CD8-positive, alpha-beta memory T cell (primary cell): ENCODE results near the gene TMEM63A. TPM values are rescaled to one million over a fixed set of nuclear protein-coding genes. Genes with fewer than 3 reads are reported as not detected.
A peak's percentile ranks its signal among the peaks of the same experiment; 100 is the strongest.

ENCODE experiments used
- CTCF ChIA-PET: fragments of 350-600 bp; sonication (Branson Sonifier 250); formaldehyde crosslinking; loops from one replicate; lab custom pipeline; 2021; ENCODE audit warnings: antibody characterized with exemption; lab: Charles Lee
- POLR2A ChIA-PET: fragments of 350-600 bp; sonication (Branson Sonifier 250); formaldehyde crosslinking; loops from one replicate; lab custom pipeline; 2021; ENCODE audit warnings: antibody characterized with exemption; lab: Charles Lee
- DNase-seq, 5 donors: peaks; one replicate each; pipeline versions ENCODE4 v3.0.0 to v3.0.0-alpha.2; 2020 to 2022; ENCODE audit warnings: mixed read lengths in 1 of 5
- H3K27ac ChIP-seq: one replicate; pipeline ENCODE4 v1.7.0; 2013; ENCODE audit warnings: low read depth, mild to moderate bottlenecking, low read length, moderate library complexity
- H3K27me3 ChIP-seq: 2 replicates; pipeline ENCODE4 v1.7.0; 2013; ENCODE audit warnings: low read length, mild to moderate bottlenecking; ENCODE audit not compliant: insufficient read depth, poor library complexity, severe bottlenecking
- H3K36me3 ChIP-seq: 2 replicates; pipeline ENCODE4 v1.7.0; 2013; ENCODE audit warnings: mild to moderate bottlenecking, low read length, moderate library complexity; ENCODE audit not compliant: insufficient read depth
- H3K4me1 ChIP-seq: 2 replicates; pipeline ENCODE4 v1.7.0; 2013; ENCODE audit warnings: mild to moderate bottlenecking, low read length, moderate library complexity; ENCODE audit not compliant: insufficient read depth
- H3K4me3 ChIP-seq: 2 replicates; pipeline ENCODE4 v1.7.0; 2013; ENCODE audit warnings: mild to moderate bottlenecking, low read length
- H3K9me3 ChIP-seq: 2 replicates; pipeline ENCODE4 v1.7.0; 2013; ENCODE audit warnings: mild to moderate bottlenecking, low read length
- H3K27ac Mint-ChIP-seq, 8 donors: one replicate each; pipeline ENCODE4 v1.8.0; 2020 to 2021; ENCODE audit warnings: mixed read lengths in 8 of 8, mild to moderate bottlenecking in 6 of 8, inconsistent platforms in 3 of 8, moderate library complexity in 3 of 8
- H3K27me3 Mint-ChIP-seq, 2 donors: one replicate each; pipeline ENCODE4 v1.8.0; 2020 to 2021; ENCODE audit warnings: mixed read lengths in 2 of 2, mild to moderate bottlenecking in 1 of 2, moderate library complexity in 1 of 2
- H3K36me3 Mint-ChIP-seq, 3 donors: one replicate each; pipeline ENCODE4 v1.8.0; 2020 to 2021; ENCODE audit warnings: mixed read lengths in 3 of 3, inconsistent platforms in 1 of 3, mild to moderate bottlenecking in 1 of 3
- H3K4me1 Mint-ChIP-seq, 3 donors: one replicate each; pipeline ENCODE4 v1.8.0; 2020 to 2021; ENCODE audit warnings: mixed read lengths in 3 of 3, inconsistent platforms in 1 of 3, mild to moderate bottlenecking in 1 of 3
- H3K4me3 Mint-ChIP-seq, 7 donors: one replicate each; pipeline ENCODE4 v1.8.0; 2020 to 2021; ENCODE audit warnings: mixed read lengths in 7 of 7, mild to moderate bottlenecking in 6 of 7, moderate library complexity in 4 of 7, inconsistent platforms in 2 of 7
- H3K9me3 Mint-ChIP-seq, 5 donors: one replicate each; pipeline ENCODE4 v1.8.0; 2020 to 2022; ENCODE audit warnings: mixed read lengths in 5 of 5, mild to moderate bottlenecking in 3 of 5, moderate library complexity in 2 of 5, inconsistent platforms in 1 of 5
- polyA plus RNA-seq: library from polyadenylated mRNA; unstranded; fragments of 300-500 nt; fragmentation: Illumina TruSeq; gene quantifications from one replicate; pipeline ENCODE4 v1.2.3, GENCODE V29; 2021
- total RNA-seq, 2 experiments: library from RNA; stranded (reverse); gene quantifications; one replicate each; pipeline ENCODE4 v1.2.3, GENCODE V29; 2021

The TMEM63A gene
- total and polyA plus RNA-seq, 3 experiments from 2014 or later, result 50.6 to 55.5 (median 51.4) TPM

DNA sequence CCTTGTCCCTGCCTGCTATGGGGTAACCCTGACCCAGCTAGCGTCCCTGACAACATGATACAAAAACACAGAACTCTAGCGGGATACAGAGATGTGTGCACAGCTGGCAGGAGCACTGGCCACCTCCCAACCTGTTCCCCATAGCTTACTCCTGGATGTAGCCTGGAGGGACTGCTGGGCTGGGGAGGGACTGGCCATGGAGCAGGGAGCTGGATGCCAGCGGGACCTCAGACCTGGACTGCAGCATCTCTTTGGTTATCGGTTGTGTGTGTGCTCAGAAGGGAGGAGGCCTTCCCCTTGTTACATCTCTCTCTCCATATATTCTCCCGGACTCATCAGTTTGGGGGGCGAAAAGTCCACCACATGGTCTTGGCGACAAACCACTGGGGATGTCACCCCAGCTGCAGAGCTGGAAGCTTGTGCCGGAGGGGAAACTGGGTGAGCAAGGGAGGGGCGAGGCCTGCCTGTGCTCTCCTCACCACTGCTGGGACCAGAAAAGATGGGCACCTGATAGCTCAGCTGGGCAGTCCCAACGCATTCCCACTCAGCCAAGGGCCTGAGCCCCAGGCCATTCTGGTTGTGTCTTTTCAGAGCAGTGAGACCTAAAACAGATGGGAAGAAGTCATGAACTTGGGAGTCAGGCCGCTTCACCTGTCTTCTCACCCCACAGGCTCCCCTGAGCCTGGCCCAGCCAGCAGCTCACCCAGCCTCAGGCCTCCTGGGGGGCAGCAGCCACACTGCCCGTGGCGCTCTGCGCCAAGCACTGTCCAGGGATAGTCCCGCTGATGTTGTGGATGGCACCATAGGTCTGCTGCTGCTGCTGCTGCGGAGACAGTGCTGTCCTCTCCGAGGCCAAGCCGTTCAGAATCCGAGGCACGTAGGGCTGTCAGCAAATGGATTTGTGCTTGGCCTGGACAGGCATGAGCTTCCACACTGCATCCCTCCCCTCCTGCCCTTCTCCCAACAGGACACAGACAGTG, 35.6 kb downstream of the TMEM63A start:
- CTCF ChIA-PET, result interaction anchor here (1.0 to 1.4 kb wide), 4 partner anchors 13 to 372 kb away, joined by 3 to 5 read pairs (median 4); partner anchors contain the start of gene TMEM63A
- no peaks in the 10 kb centered on the region for H3K27me3 Mint-ChIP-seq
- DNase-seq, result no peak
- H3K9me3 ChIP-seq, result no peaks in the 10 kb centered on the region
- peaks cover under 1 to 51% (median 6%) of the 10 kb centered on the region in 3 donors for H3K36me3 Mint-ChIP-seq
- peaks cover 46% of the 10 kb centered on the region for H3K4me1 ChIP-seq
- H3K4me1 Mint-ChIP-seq, result peaks cover 52 to 80% (median 74%) of the 10 kb centered on the region in 3 donors
- H3K4me3 ChIP-seq, result no peak overlapping the region
- no peak overlapping the region for H3K4me3 Mint-ChIP-seq
- peaks cover 13% of the 10 kb centered on the region for H3K36me3 ChIP-seq
- H3K27me3 ChIP-seq, result no peaks in the 10 kb centered on the region
- H3K9me3 Mint-ChIP-seq, result no peaks in the 10 kb centered on the region
- peak overlapping the region; percentile 68 to 98 (median 92) for H3K27ac Mint-ChIP-seq
- no peak overlapping the region for H3K27ac ChIP-seq
- POLR2A ChIA-PET, result no interaction called here

DNA sequence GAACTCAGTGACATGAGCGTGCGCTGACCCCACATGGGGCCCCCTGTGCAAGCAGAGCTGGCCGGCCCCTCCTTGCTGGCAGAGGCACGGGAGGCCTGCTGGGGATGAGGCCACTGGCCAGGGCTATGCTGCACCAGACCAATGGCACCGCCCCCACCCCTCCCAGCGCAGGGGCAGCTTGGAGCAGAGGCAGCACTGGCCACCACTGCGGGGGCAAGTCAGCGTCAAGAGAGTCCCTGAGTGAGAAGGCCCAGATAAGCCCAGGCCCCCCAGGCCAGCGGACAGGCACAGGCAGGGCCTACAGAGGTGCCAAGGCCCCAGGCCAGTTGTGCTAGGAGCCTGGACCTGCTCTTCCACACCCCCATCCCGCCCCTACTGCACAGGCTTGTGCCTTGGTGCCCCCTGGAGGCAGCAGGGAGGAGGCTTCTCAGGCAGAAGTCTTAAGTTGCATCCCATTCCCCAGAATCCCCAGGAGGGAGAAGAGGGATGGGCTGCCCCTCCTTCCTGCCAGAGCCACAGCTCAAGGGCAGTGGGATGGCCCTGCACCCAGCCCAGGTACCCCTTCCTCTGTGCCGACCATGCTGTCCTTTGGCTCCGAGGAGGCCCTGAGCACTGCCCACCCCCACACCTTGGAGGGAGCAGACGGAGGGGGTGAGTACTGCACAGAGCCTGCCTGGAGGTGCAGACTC, 36.5 kb downstream of the TMEM63A start:
- POLR2A ChIA-PET, result interaction anchor here (0.6 to 1.0 kb wide), 2 partner anchors 11 to 68 kb away, joined by 3 to 4 read pairs; partner anchors contain the start of gene SRP9
- no peak overlapping the region for H3K27ac ChIP-seq
- CTCF ChIA-PET, result interaction anchor here (0.7 to 1.4 kb wide), 6 partner anchors 8 to 371 kb away, joined by 3 to 5 read pairs (median 4); partner anchors contain the start of gene TMEM63A
- no peak for DNase-seq
- peaks cover 52 to 78% (median 72%) of the 10 kb centered on the region in 3 donors for H3K4me1 Mint-ChIP-seq
- H3K27me3 ChIP-seq, result no peaks in the 10 kb centered on the region
- no peaks in the 10 kb centered on the region for H3K27me3 Mint-ChIP-seq
- no peaks in the 10 kb centered on the region for H3K9me3 Mint-ChIP-seq
- H3K27ac Mint-ChIP-seq, result peak overlapping the region in 4 of 8 donors; percentile 33 to 84 (median 74)
- H3K4me3 ChIP-seq, result no peak overlapping the region
- no peak overlapping the region for H3K4me3 Mint-ChIP-seq
- H3K36me3 Mint-ChIP-seq, result peaks cover 0 to 46% (median 6%) of the 10 kb centered on the region in 3 donors
- H3K36me3 ChIP-seq, result peaks cover 12% of the 10 kb centered on the region
- peaks cover 45% of the 10 kb centered on the region for H3K4me1 ChIP-seq
- no peaks in the 10 kb centered on the region for H3K9me3 ChIP-seq

DNA sequence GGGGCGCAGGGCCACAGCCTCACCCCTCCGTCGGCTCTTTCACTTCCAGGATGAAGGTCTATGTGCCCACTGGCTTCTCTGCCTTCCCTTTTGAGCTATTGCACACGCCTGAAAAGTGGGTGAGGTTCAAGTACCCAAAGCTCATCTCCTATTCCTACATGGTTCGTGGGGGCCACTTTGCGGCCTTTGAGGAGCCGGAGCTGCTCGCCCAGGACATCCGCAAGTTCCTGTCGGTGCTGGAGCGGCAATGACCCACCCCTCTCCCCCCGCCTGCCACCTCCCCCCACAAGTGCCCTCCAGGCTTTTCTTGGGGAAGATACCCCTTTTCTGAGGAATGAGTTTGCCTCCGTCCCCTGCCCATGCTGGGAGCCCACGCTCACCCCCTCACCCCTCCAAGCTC, 37.1 kb downstream of the TMEM63A start:
- ChIA-PET CTCF (interaction anchor here (0.7 to 1.1 kb wide), 2 partner anchors 8 to 17 kb away, joined by 3 read pairs; no protein-coding TSS in a partner anchor), POLR2A (interaction anchor here (0.6 to 1.0 kb wide), 2 partner anchors 11 to 68 kb away, joined by 3 to 4 read pairs; partner anchors contain the start of gene SRP9)
- no peaks in the 10 kb centered on the region for H3K27me3 ChIP-seq
- Mint-ChIP-seq H3K4me1 (peaks cover 51 to 77% (median 69%) of the 10 kb centered on the region in 3 donors), H3K36me3 (peaks cover 0 to 42% (median 6%) of the 10 kb centered on the region in 3 donors), H3K27me3 (no peaks in the 10 kb centered on the region), H3K27ac (no peak overlapping the region), H3K9me3 (no peaks in the 10 kb centered on the region), H3K4me3 (no peak overlapping the region)
- H3K4me3 ChIP-seq, result no peak overlapping the region
- DNase-seq, result no peak
- H3K9me3 ChIP-seq, result no peaks in the 10 kb centered on the region
- H3K36me3 ChIP-seq, result peaks cover 12% of the 10 kb centered on the region
- H3K27ac ChIP-seq, result no peak overlapping the region
- H3K4me1 ChIP-seq, result peaks cover 40% of the 10 kb centered on the region

DNA sequence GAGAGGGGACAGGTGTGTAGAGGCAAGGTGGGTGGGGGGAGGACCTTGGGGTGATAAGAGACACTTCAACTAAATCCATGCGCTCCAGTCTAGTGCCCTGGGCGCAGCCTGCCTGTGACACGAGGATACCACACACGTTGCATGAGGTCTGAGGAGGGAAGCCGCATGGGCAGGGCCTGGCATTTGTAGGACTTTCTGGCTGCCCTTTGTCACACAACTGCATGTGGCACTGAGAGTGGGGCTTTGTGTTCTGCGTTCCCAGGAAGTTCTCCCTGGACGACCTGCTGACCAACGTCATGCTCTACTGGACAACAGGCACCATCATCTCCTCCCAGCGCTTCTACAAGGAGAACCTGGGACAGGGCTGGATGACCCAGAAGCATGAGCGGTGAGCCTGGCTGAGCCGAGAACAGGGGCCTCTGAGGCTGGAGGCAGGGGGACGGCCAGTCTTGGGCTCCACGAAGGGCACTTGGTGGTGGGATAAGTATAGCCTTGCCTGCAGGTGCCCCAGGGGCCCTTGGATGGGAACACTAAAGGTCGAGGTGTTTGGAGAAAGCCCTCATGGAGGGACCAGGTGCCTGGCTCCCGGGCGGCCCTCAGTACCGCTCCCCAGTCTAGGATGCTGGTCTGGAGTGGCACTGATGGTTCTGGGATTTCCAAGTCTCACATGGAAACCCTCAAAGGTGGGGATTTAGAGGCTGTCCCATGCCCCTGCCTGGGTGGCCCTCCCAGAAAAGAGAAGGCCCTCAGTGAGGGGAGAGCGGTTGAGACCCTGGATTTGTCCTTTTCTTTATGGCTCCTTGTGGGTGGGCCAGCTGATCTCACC, 37.7 kb downstream of the TMEM63A start:
- no peaks in the 10 kb centered on the region for H3K27me3 Mint-ChIP-seq
- CTCF ChIA-PET, result interaction anchor here (0.7 to 1.1 kb wide), 2 partner anchors 9 to 16 kb away, joined by 3 read pairs; no protein-coding TSS in a partner anchor
- Histone ChIP-seq H3K4me3 (no peak overlapping the region), H3K27me3 (no peaks in the 10 kb centered on the region), H3K27ac (no peak overlapping the region), H3K4me1 (peaks cover 34% of the 10 kb centered on the region), H3K9me3 (no peaks in the 10 kb centered on the region), H3K36me3 (peaks cover 12% of the 10 kb centered on the region)
- peaks cover 0 to 36% (median 4%) of the 10 kb centered on the region in 3 donors for H3K36me3 Mint-ChIP-seq
- POLR2A ChIA-PET, result no interaction called here
- DNase-seq, result no peak
- H3K4me3 Mint-ChIP-seq, result peak overlapping the region in 1 of 7 donors; percentile 54
- H3K4me1 Mint-ChIP-seq, result peaks cover 47 to 77% (median 63%) of the 10 kb centered on the region in 3 donors
- no peaks in the 10 kb centered on the region for H3K9me3 Mint-ChIP-seq
- H3K27ac Mint-ChIP-seq, result peak overlapping the region in 7 of 8 donors; percentile 13 to 93 (median 60)

DNA sequence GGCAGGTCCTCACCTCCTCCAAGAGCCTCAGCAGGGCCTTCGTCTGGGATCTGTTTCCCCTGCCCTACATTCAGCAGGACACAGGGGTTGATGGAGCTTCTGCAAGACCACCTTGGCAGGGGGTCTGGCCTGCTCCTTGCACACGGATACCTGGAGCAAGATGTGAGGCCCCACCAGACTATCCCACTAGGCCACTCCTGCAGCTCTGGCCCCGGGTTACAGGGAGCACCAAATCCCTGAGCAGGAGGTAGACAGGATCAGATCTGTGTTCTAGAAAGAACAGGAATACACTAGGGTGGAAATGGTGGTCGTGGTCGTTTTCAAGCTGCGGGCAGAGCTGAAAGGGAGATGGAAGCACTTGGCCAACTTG, 38.8 kb downstream of the TMEM63A start:
- Mint-ChIP-seq H3K4me3 (no peak overlapping the region), H3K27me3 (no peaks in the 10 kb centered on the region), H3K27ac (peak overlapping the region in 6 of 8 donors; percentile 13 to 95 (median 66)), H3K4me1 (peaks cover 39 to 69% (median 52%) of the 10 kb centered on the region in 3 donors), H3K9me3 (no peaks in the 10 kb centered on the region), H3K36me3 (peaks cover 0 to 28% (median 4%) of the 10 kb centered on the region in 3 donors)
- DNase-seq, result no peak
- H3K9me3 ChIP-seq, result no peaks in the 10 kb centered on the region
- no peaks in the 10 kb centered on the region for H3K27me3 ChIP-seq
- H3K4me1 ChIP-seq, result peaks cover 23% of the 10 kb centered on the region
- POLR2A ChIA-PET, result interaction anchor here (0.6 kb wide), 1 partner anchor 25 kb away, joined by 7 read pairs; no protein-coding TSS in a partner anchor
- H3K4me3 ChIP-seq, result no peak overlapping the region
- H3K36me3 ChIP-seq, result peaks cover 12% of the 10 kb centered on the region
- no peak overlapping the region for H3K27ac ChIP-seq
- CTCF ChIA-PET, result no interaction called here

DNA sequence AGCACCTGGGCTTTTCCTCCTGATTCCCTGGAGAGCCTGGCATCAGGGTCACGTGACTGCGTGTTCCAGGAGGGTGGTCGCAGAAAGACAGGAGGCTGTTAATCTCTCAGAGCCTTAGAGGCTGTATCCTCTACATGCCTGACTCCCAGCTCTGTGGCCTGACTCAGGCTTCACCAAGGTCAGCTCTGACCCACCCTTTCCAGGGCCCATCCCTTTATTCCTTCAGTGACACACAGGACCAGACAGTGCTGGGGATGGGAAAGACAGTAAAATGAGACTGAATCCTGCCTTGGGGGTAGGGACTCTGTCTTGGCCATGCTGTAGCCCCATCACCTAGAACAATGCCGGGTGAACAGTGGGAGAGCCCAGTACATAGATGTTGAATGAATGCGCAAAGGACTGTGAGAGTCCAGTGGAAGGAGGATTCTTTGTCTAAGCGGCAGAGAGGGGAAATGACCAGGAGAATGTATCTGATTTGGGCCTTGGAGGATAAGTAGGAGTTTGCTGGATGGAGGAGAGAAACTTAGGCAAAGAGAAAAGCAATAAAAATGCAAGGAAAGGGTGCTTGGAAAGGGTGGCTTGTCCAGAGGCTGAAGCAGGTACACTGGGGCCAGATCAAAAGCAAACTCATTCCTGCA, 39.3 kb downstream of the TMEM63A start:
- Histone ChIP-seq H3K4me1 (peaks cover 18% of the 10 kb centered on the region), H3K9me3 (no peaks in the 10 kb centered on the region), H3K27me3 (no peaks in the 10 kb centered on the region), H3K4me3 (no peak overlapping the region), H3K36me3 (peaks cover 12% of the 10 kb centered on the region), H3K27ac (no peak overlapping the region)
- Mint-ChIP-seq H3K4me3 (no peak overlapping the region), H3K9me3 (no peaks in the 10 kb centered on the region), H3K4me1 (peaks cover 34 to 64% (median 47%) of the 10 kb centered on the region in 3 donors), H3K27ac (peak overlapping the region; percentile 55 to 95 (median 68)), H3K27me3 (no peaks in the 10 kb centered on the region), H3K36me3 (peaks cover 0 to 23% (median 3%) of the 10 kb centered on the region in 3 donors)
- POLR2A ChIA-PET, result interaction anchor here (0.7 kb wide), 1 partner anchor 10 kb away, joined by 3 read pairs; no protein-coding TSS in a partner anchor
- CTCF ChIA-PET, result no interaction called here
- DNase-seq, result no peak
